ENCODE measurements around the gene C22orf39.

- TF ChIP-seq POLR2A (IDR thresholded peaks at IDR 0.05) (no peak), CTCF (IDR thresholded peaks at IDR 0.05) (no peak)
Observed at GRCh38 chr22:19411690-19412045, 35.8 kb downstream of the C22orf39 start.
